ENCODE measurements around the gene STK38. TPM values are rescaled to one million over a fixed set of nuclear protein-coding genes. Genes with fewer than 3 reads are reported as not detected.

Gene STK38
- total and polyA plus RNA-seq, 2 of the 13 experiments (the other 11 are each of a cell fraction or from before 2014, with no cell fraction given): 10.3 to 20.7 TPM

DNA sequence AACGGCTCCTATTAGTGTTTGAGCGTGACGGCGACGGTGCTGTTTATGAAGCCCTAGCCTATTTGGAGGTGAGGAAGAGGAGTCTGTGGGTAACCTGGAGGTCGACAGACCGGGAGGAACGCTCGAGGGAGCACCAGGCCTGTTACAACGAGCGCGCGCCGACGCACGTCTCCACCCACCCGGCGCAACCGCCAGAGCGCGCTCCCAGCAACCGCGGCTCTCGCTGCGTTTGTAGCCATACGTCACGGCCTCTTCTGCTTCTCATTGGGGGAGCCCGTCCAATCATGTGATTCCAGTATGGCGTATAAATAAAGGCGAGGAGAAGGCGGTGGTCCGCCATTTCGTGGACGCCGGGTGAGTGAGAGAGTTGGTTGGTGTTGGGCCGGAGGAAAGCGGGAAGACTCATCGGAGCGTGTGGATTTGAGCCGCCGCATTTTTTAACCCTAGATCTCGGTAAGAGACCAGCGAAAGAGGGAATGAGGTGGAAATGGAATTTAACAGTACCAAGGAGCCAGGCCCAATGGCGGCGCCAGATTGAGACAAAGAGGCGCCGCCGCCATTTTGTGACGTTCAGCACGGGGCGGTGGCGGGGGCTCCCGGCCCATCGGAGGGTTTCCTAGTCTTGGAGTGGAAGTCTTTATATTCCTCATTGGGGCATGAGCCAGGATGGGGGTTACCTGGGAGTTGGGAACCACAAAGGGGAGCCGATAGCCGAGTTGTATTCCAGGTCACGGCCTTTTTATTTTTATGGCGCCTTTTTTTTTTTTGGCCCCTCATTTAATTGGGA, 46.9 kb upstream of the STK38 start, which contains the start of gene SRSF3 (continued):
- peak; percentile 75; the same call in 1 of the 2 replicates for TF ChIP-seq ZNF83 (CRISPR knock-in tag; IDR thresholded peaks at IDR 0.05; ENCODE audit: borderline replicate concordance)
- TF ChIP-seq CENPX (CRISPR knock-in tag; IDR thresholded peaks at IDR 0.05): no peak
- no peak for TF ChIP-seq MAFK (conservative IDR thresholded peaks at IDR 0.05 in 1 of 2, IDR thresholded peaks at IDR 0.05 in 1 of 2; ENCODE audit: low read length in 2 of 2)
- TF ChIP-seq, protein P1, sequence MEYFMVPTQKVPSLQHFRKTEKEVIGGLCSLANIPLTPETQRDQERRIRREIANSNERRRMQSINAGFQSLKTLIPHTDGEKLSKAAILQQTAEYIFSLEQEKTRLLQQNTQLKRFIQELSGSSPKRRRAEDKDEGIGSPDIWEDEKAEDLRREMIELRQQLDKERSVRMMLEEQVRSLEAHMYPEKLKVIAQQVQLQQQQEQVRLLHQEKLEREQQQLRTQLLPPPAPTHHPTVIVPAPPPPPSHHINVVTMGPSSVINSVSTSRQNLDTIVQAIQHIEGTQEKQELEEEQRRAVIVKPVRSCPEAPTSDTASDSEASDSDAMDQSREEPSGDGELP (IDR thresholded peaks at IDR 0.05; ENCODE audit: borderline replicate concordance, low read depth): 0 out of 2 replicates have a peak, but pooled peaks have one; percentile 28
- peak; percentile 94 for TF ChIP-seq ZNF724P (CRISPR knock-in tag; IDR thresholded peaks at IDR 0.05; ENCODE audit: borderline replicate concordance)
- peak; percentile 77 for TF ChIP-seq MNT (IDR thresholded peaks at IDR 0.05)
- no peak for TF ChIP-seq JUND (CRISPR knock-in tag; IDR thresholded peaks at IDR 0.05)
- TF ChIP-seq ZNF770 (CRISPR knock-in tag; IDR thresholded peaks at IDR 0.05): no peak; the same call in 1 of the 2 replicates
- TF ChIP-seq ZNF556 (CRISPR knock-in tag; IDR thresholded peaks at IDR 0.05; ENCODE audit: borderline replicate concordance): no peak; the same call in 1 of the 2 replicates
- TF ChIP-seq U2AF1 (optimal IDR thresholded peaks at IDR 0.05; ENCODE audit: low read depth, low read length): peak; percentile 92
- TF ChIP-seq ETV5 (CRISPR knock-in tag; IDR thresholded peaks at IDR 0.05; ENCODE audit: borderline replicate concordance): peak; percentile 50; the same call in 1 of the 2 replicates
- peak; percentile 100 for TF ChIP-seq POLR2G (IDR thresholded peaks at IDR 0.05; ENCODE audit: low read depth, low read length)
- TF ChIP-seq TBL1XR1 (IDR thresholded peaks at IDR 0.05; ENCODE audit: borderline replicate concordance, low read length, partially characterized antibody): peak; percentile 85
- TF ChIP-seq SMYD3 (CRISPR knock-in tag; IDR thresholded peaks at IDR 0.05): peak; percentile 88
- peak; percentile 87 for TF ChIP-seq ZNF224 (CRISPR knock-in tag; IDR thresholded peaks at IDR 0.05)
- peak; percentile 96 for TF ChIP-seq ATF1 (CRISPR knock-in tag; IDR thresholded peaks at IDR 0.05)
- TF ChIP-seq GATAD2A (CRISPR knock-in tag; IDR thresholded peaks at IDR 0.05): peak; percentile 69
- peak; percentile 73; the same call in 1 of the 2 replicates for TF ChIP-seq PHF20 (CRISPR knock-in tag; IDR thresholded peaks at IDR 0.05)
- no peak for TF ChIP-seq ZMYM3 (CRISPR knock-in tag; IDR thresholded peaks at IDR 0.05)
- TF ChIP-seq, protein P2, sequence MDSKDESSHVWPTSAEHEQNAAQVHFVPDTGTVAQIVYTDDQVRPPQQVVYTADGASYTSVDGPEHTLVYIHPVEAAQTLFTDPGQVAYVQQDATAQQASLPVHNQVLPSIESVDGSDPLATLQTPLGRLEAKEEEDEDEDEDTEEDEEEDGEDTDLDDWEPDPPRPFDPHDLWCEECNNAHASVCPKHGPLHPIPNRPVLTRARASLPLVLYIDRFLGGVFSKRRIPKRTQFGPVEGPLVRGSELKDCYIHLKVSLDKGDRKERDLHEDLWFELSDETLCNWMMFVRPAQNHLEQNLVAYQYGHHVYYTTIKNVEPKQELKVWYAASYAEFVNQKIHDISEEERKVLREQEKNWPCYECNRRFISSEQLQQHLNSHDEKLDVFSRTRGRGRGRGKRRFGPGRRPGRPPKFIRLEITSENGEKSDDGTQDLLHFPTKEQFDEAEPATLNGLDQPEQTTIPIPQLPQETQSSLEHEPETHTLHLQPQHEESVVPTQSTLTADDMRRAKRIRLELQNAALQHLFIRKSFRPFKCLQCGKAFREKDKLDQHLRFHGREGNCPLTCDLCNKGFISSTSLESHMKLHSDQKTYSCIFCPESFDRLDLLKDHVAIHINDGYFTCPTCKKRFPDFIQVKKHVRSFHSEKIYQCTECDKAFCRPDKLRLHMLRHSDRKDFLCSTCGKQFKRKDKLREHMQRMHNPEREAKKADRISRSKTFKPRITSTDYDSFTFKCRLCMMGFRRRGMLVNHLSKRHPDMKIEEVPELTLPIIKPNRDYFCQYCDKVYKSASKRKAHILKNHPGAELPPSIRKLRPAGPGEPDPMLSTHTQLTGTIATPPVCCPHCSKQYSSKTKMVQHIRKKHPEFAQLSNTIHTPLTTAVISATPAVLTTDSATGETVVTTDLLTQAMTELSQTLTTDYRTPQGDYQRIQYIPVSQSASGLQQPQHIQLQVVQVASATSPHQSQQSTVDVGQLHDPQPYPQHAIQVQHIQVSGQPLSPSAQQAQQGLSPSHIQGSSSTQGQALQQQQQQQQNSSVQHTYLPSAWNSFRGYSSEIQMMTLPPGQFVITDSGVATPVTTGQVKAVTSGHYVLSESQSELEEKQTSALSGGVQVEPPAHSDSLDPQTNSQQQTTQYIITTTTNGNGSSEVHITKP (CRISPR knock-in tag; IDR thresholded peaks at IDR 0.05; ENCODE audit: low read depth): peak; percentile 77; the same call in 1 of the 2 replicates
- peak; percentile 83 for TF ChIP-seq XBP1 (CRISPR knock-in tag; IDR thresholded peaks at IDR 0.05)
- peak; percentile 36 for TF ChIP-seq ZNF883 (CRISPR knock-in tag; IDR thresholded peaks at IDR 0.05; ENCODE audit: not compliant biosample characterization)
